Measurements from ENCODE around the gene USP31. TPM values are rescaled to one million over a fixed set of nuclear protein-coding genes. Genes with fewer than 3 reads are reported as not detected.
"Not testable (repeated sequence)": the region's sequence is repeated elsewhere in the genome, so short reads cannot be mapped to it uniquely, and the experiment has no call there.

The USP31 gene
- total RNA-seq, 1 experiment from 2014 or later: 11.3 TPM

GRCh38 chr16:23103603-23104002 lies 45.6 kb downstream of the USP31 start:
- no peaks in the 10 kb centered on the region for H3K36me3 ChIP-seq (ENCODE audit: control insufficient read depth, insufficient read depth, low read length)
- POLR2A ChIA-PET: no interaction called here
- CTCF ChIA-PET: no interaction called here

GRCh38 chr16:23101012-23101550 lies 48.2 kb downstream of the USP31 start:
- Histone ChIP-seq H3K27me3 (replicated peaks; ENCODE audit: control insufficient read depth, insufficient read depth, low read length) (no peaks in the 10 kb centered on the region), H3K4me3 (ENCODE audit: low read depth, low read length) (no peak overlapping the region), H3K9me3 (no peaks in the 10 kb centered on the region), H3K36me3 (ENCODE audit: control insufficient read depth, insufficient read depth, low read length) (no peaks in the 10 kb centered on the region), H3K4me1 (peaks cover 19% of the 10 kb centered on the region)
- intact Hi-C loops (cut with micrococcal nuclease; ENCODE audit: unreplicated experiment): no loop called here
- Mint-ChIP-seq H3K27me3 (ENCODE audit: insufficient read depth, unreplicated experiment) (no peaks in the 10 kb centered on the region), H3K27ac (ENCODE audit: unreplicated experiment) (peak overlapping the region; percentile 13), H3K4me1 (ENCODE audit: low read depth, unreplicated experiment) (peaks cover 11% of the 10 kb centered on the region), H3K9me3 (ENCODE audit: unreplicated experiment) (no peaks in the 10 kb centered on the region), H3K36me3 (ENCODE audit: insufficient read depth, unreplicated experiment) (peaks cover 4% of the 10 kb centered on the region), H3K4me3 (ENCODE audit: unreplicated experiment) (no peak overlapping the region)
- POLR2A ChIA-PET: no interaction called here
- no TSS peak for BruUV-seq (replicated peaks)
- CTCF ChIA-PET: no interaction called here
- DNase-seq: no peak
- TF ChIP-seq CTCF (IDR thresholded peaks at IDR 0.05; ENCODE audit: insufficient read depth in 1 of 2, low read depth in 1 of 2, low read length in 1 of 2, severe bottlenecking in 1 of 2, unreplicated experiment in 1 of 2): no peak

More at GRCh38 chr16:23103603-23104002, 45.6 kb downstream of the USP31 start:
- Histone ChIP-seq H3K27me3 (replicated peaks; ENCODE audit: control insufficient read depth, insufficient read depth, low read length) (no peaks in the 10 kb centered on the region), H3K9me3 (no peaks in the 10 kb centered on the region), H3K4me1 (peaks cover 19% of the 10 kb centered on the region), H3K4me3 (ENCODE audit: low read depth, low read length) (no peak overlapping the region)
- Mint-ChIP-seq H3K4me3 (ENCODE audit: unreplicated experiment) (no peak overlapping the region), H3K27ac (ENCODE audit: unreplicated experiment) (no peak overlapping the region), H3K27me3 (ENCODE audit: insufficient read depth, unreplicated experiment) (no peaks in the 10 kb centered on the region), H3K9me3 (ENCODE audit: unreplicated experiment) (no peaks in the 10 kb centered on the region), H3K36me3 (ENCODE audit: insufficient read depth, unreplicated experiment) (peaks cover 4% of the 10 kb centered on the region), H3K4me1 (ENCODE audit: low read depth, unreplicated experiment) (peaks cover 11% of the 10 kb centered on the region)
- no peak for DNase-seq
- intact Hi-C loops (cut with micrococcal nuclease; ENCODE audit: unreplicated experiment): no loop called here
- no TSS peak for BruUV-seq (replicated peaks)
- no peak for TF ChIP-seq CTCF (IDR thresholded peaks at IDR 0.05; ENCODE audit: insufficient read depth in 1 of 2, low read depth in 1 of 2, low read length in 1 of 2, severe bottlenecking in 1 of 2, unreplicated experiment in 1 of 2)

- CTCF ChIA-PET; BruUV-seq (replicated peaks); H3K36me3 Mint-ChIP-seq (ENCODE audit: insufficient read depth, unreplicated experiment); H3K4me1 ChIP-seq; H3K27me3 Mint-ChIP-seq (ENCODE audit: insufficient read depth, unreplicated experiment); H3K27me3 ChIP-seq (replicated peaks; ENCODE audit: control insufficient read depth, insufficient read depth, low read length); H3K4me3 ChIP-seq (ENCODE audit: low read depth, low read length); H3K27ac Mint-ChIP-seq (ENCODE audit: unreplicated experiment); H3K4me3 Mint-ChIP-seq (ENCODE audit: unreplicated experiment); POLR2A ChIA-PET; H3K36me3 ChIP-seq (ENCODE audit: control insufficient read depth, insufficient read depth, low read length); H3K9me3 Mint-ChIP-seq (ENCODE audit: unreplicated experiment); DNase-seq; H3K9me3 ChIP-seq; intact Hi-C loops (cut with micrococcal nuclease; ENCODE audit: unreplicated experiment): not testable (repeated sequence)
- peaks cover 11% of the 10 kb centered on the region for H3K4me1 Mint-ChIP-seq (ENCODE audit: low read depth, unreplicated experiment)
Observed at GRCh38 chr16:23096450-23096849, 52.8 kb downstream of the USP31 start.

GRCh38 chr16:23094136-23094535 lies 55.1 kb downstream of the USP31 start:
- H3K4me3 Mint-ChIP-seq (ENCODE audit: unreplicated experiment); H3K36me3 Mint-ChIP-seq (ENCODE audit: insufficient read depth, unreplicated experiment); H3K4me1 ChIP-seq; H3K9me3 Mint-ChIP-seq (ENCODE audit: unreplicated experiment); H3K4me1 Mint-ChIP-seq (ENCODE audit: low read depth, unreplicated experiment); H3K27me3 Mint-ChIP-seq (ENCODE audit: insufficient read depth, unreplicated experiment); DNase-seq; H3K4me3 ChIP-seq (ENCODE audit: low read depth, low read length); H3K27ac Mint-ChIP-seq (ENCODE audit: unreplicated experiment); intact Hi-C loops (cut with micrococcal nuclease; ENCODE audit: unreplicated experiment); H3K27me3 ChIP-seq (replicated peaks; ENCODE audit: control insufficient read depth, insufficient read depth, low read length); POLR2A ChIA-PET; H3K9me3 ChIP-seq; BruUV-seq (replicated peaks); H3K36me3 ChIP-seq (ENCODE audit: control insufficient read depth, insufficient read depth, low read length): not testable (repeated sequence)
- CTCF ChIA-PET: interaction anchor here (0.6 kb wide), 1 partner anchor 11 kb away, joined by 4 read pairs; no protein-coding TSS in a partner anchor
